Measurements from ENCODE around the gene XPR1. TPM values are rescaled to one million over a fixed set of nuclear protein-coding genes. Genes with fewer than 3 reads are reported as not detected.

XPR1 gene
- polyA plus RNA-seq, 1 donor (not counting 4 experiments of a cell fraction or from before 2014, with no cell fraction given), result 40.0 TPM

GRCh38 chr1:180917306-180918065 is 285.7 kb downstream of the XPR1 start:
- H2AFZ ChIP-seq (ENCODE audit: control insufficient read depth, low read length), result no peak overlapping the region
- FAIRE-seq (no peak), DNase-seq (ENCODE audit: low read depth, low spot score) (no peak)
- H3K9me1 ChIP-seq (ENCODE audit: control insufficient read depth, extremely low read depth, insufficient read depth, low read length), result no peaks in the 10 kb centered on the region
- no peaks in the 10 kb centered on the region for H3K79me2 ChIP-seq (ENCODE audit: control insufficient read depth, insufficient read depth, low read length)
- H3K4me1 ChIP-seq (ENCODE audit: control insufficient read depth, extremely low read depth, insufficient read depth, low read length), result no peaks in the 10 kb centered on the region
- no peak overlapping the region for H3K27ac ChIP-seq (ENCODE audit: control insufficient read depth, insufficient read depth, low read length)
- H4K20me1 ChIP-seq (ENCODE audit: control insufficient read depth, extremely low read depth, insufficient read depth, low read length), result no peaks in the 10 kb centered on the region
- TF ChIP-seq EZH2 (IDR thresholded peaks at IDR 0.05; ENCODE audit: low read length) (no peak), CTCF (optimal IDR thresholded peaks at IDR 0.05 in 1 of 3, IDR thresholded peaks at IDR 0.05 in 1 of 3, conservative IDR thresholded peaks at IDR 0.05 in 1 of 3; ENCODE audit: extremely low read depth in 1 of 3, insufficient read depth in 2 of 3, low read length in 3 of 3) (peak in 1 of 3 experiments; percentile 4)
- H3K4me3 ChIP-seq (ENCODE audit: control insufficient read depth in 2 of 3, extremely low read depth in 1 of 3, insufficient read depth in 2 of 3, low read depth in 1 of 3, low read length in 3 of 3), result no peak overlapping the region
- no peak overlapping the region for H3K4me2 ChIP-seq (ENCODE audit: control insufficient read depth, extremely low read depth, insufficient read depth, low read depth, low read length)
- dilution Hi-C loops (cut with MboI; ENCODE audit: extremely low pct_ligation_motif_present, low sequenced_read_pairs), result no loop called here
- H3K27me3 ChIP-seq (ENCODE audit: control insufficient read depth, extremely low read depth, insufficient read depth, low read length), result peaks cover 16% of the 10 kb centered on the region
- H3K9ac ChIP-seq (ENCODE audit: control insufficient read depth, extremely low read depth, insufficient read depth, low read length), result no peak overlapping the region
- H3K36me3 ChIP-seq (ENCODE audit: control insufficient read depth in 2 of 2, extremely low read depth in 1 of 2, insufficient read depth in 2 of 2, low read length in 2 of 2), result no peaks in the 10 kb centered on the region
- H3K9me3 ChIP-seq (ENCODE audit: control insufficient read depth, low read depth, low read length), result no peaks in the 10 kb centered on the region

- Histone ChIP-seq H3K27me3 (ENCODE audit: control insufficient read depth, extremely low read depth, insufficient read depth, low read length) (peaks cover 11% of the 10 kb centered on the region), H3K4me3 (ENCODE audit: control insufficient read depth in 2 of 3, extremely low read depth in 1 of 3, insufficient read depth in 2 of 3, low read depth in 1 of 3, low read length in 3 of 3) (no peak overlapping the region), H2AFZ (ENCODE audit: control insufficient read depth, low read length) (no peak overlapping the region), H3K36me3 (ENCODE audit: control insufficient read depth in 2 of 2, extremely low read depth in 1 of 2, insufficient read depth in 2 of 2, low read length in 2 of 2) (no peaks in the 10 kb centered on the region), H3K4me1 (ENCODE audit: control insufficient read depth, extremely low read depth, insufficient read depth, low read length) (peaks cover 9% of the 10 kb centered on the region), H3K9me3 (ENCODE audit: control insufficient read depth, low read depth, low read length) (no peaks in the 10 kb centered on the region), H3K27ac (ENCODE audit: control insufficient read depth, insufficient read depth, low read length) (no peak overlapping the region), H4K20me1 (ENCODE audit: control insufficient read depth, extremely low read depth, insufficient read depth, low read length) (no peaks in the 10 kb centered on the region), H3K9me1 (ENCODE audit: control insufficient read depth, extremely low read depth, insufficient read depth, low read length) (peaks cover 2% of the 10 kb centered on the region), H3K9ac (ENCODE audit: control insufficient read depth, extremely low read depth, insufficient read depth, low read length) (no peak overlapping the region), H3K4me2 (ENCODE audit: control insufficient read depth, extremely low read depth, insufficient read depth, low read depth, low read length) (no peak overlapping the region), H3K79me2 (ENCODE audit: control insufficient read depth, insufficient read depth, low read length) (no peaks in the 10 kb centered on the region)
- FAIRE-seq (no peak), DNase-seq (ENCODE audit: low read depth, low spot score) (no peak)
- TF ChIP-seq EZH2 (IDR thresholded peaks at IDR 0.05; ENCODE audit: low read length) (no peak), CTCF (optimal IDR thresholded peaks at IDR 0.05 in 1 of 3, IDR thresholded peaks at IDR 0.05 in 1 of 3, conservative IDR thresholded peaks at IDR 0.05 in 1 of 3; ENCODE audit: extremely low read depth in 1 of 3, insufficient read depth in 2 of 3, low read length in 3 of 3) (no peak)
- dilution Hi-C loops (cut with MboI; ENCODE audit: extremely low pct_ligation_motif_present, low sequenced_read_pairs), result no loop called here
Observed at GRCh38 chr1:180918519-180918918, 286.7 kb downstream of the XPR1 start.

Measured in keratinocyte (primary cell).